KMS-11 (cell line): ENCODE results near the gene PLCH1.

Source experiments
- H2AFZ ChIP-seq: fragments of 200-600 bp; sonication (generic); 2 replicates; pipeline ENCODE4 v1.6.1; 2016; ENCODE audit warnings: antibody characterized with exemption, mixed run types, low read depth
- H3K27ac ChIP-seq: fragments of 200-600 bp; sonication (generic); 2 replicates; pipeline ENCODE4 v1.6.1; 2016; ENCODE audit warnings: mild to moderate bottlenecking, mixed run types
- H3K27me3 ChIP-seq: fragments of 200-600 bp; sonication (generic); 2 replicates; pipeline ENCODE4 v1.6.1; 2017; ENCODE audit warnings: mild to moderate bottlenecking, low read depth, mixed run types, moderate library complexity; ENCODE audit not compliant: insufficient read depth
- H3K36me3 ChIP-seq: fragments of 200-600 bp; sonication (generic); 2 replicates; pipeline ENCODE4 v1.6.1; 2017; ENCODE audit warnings: mild to moderate bottlenecking, mixed run types; ENCODE audit not compliant: insufficient read depth
- H3K4me1 ChIP-seq: fragments of 200-600 bp; sonication (generic); 2 replicates; pipeline ENCODE4 v1.6.1; 2016; ENCODE audit warnings: mild to moderate bottlenecking, low read depth, mixed run types; ENCODE audit not compliant: poor library complexity, severe bottlenecking
- H3K4me2 ChIP-seq: fragments of 200-600 bp; sonication (generic); 2 replicates; pipeline ENCODE4 v1.7.0; 2016; ENCODE audit warnings: mild to moderate bottlenecking, mixed run types
- H3K4me3 ChIP-seq: fragments of 200-600 bp; sonication (generic); IDR thresholded peaks from 2 replicates; pipeline ENCODE4 v1.6.1; 2017; ENCODE audit warnings: low read depth, low read length, mixed read lengths; ENCODE audit not compliant: insufficient read depth
- H3K79me2 ChIP-seq: fragments of 200-600 bp; sonication (generic); 2 replicates; pipeline ENCODE4 v1.6.1; 2016; ENCODE audit warnings: low read depth, mixed run types; ENCODE audit not compliant: insufficient read depth
- H3K9ac ChIP-seq: fragments of 200-600 bp; sonication (generic); 2 replicates; pipeline ENCODE4 v1.6.1; 2016; ENCODE audit warnings: mild to moderate bottlenecking, mixed run types
- H4K20me1 ChIP-seq: fragments of 200-600 bp; sonication (generic); 2 replicates; pipeline ENCODE4 v1.6.1; 2016; ENCODE audit warnings: mild to moderate bottlenecking, mixed run types; ENCODE audit not compliant: insufficient read depth
- TF ChIP-seq, protein P1 (sequence below): fragments of 200-600 bp; sonication (generic); conservative IDR thresholded peaks from 2 replicates; pipeline ENCODE4 v1.6.1; 2017; ENCODE audit warnings: low read depth, mild to moderate bottlenecking, antibody characterized with exemption, low read length, moderate library complexity, mixed read lengths

PLCH1 gene

DNA sequence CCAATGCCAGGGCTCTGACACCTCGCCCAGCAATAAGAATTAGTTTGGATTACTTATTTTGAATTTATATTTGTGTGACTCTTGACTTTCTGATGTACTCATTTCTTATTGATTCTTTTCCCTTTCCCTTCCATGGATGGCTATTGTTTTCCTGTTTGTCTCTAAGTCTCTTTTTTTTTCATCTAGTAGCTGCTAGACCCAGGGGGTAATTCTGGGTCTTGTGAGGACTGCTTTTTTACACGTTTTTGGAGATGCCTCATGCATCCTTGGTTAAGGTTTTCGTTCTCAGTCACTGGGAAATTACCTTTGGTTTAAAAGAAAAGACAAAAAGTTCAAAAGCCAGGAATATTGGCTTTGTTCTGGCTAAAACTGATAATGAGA, 381.2 kb downstream of the PLCH1 start:
- H3K4me3 ChIP-seq, result no peak overlapping the region

DNA sequence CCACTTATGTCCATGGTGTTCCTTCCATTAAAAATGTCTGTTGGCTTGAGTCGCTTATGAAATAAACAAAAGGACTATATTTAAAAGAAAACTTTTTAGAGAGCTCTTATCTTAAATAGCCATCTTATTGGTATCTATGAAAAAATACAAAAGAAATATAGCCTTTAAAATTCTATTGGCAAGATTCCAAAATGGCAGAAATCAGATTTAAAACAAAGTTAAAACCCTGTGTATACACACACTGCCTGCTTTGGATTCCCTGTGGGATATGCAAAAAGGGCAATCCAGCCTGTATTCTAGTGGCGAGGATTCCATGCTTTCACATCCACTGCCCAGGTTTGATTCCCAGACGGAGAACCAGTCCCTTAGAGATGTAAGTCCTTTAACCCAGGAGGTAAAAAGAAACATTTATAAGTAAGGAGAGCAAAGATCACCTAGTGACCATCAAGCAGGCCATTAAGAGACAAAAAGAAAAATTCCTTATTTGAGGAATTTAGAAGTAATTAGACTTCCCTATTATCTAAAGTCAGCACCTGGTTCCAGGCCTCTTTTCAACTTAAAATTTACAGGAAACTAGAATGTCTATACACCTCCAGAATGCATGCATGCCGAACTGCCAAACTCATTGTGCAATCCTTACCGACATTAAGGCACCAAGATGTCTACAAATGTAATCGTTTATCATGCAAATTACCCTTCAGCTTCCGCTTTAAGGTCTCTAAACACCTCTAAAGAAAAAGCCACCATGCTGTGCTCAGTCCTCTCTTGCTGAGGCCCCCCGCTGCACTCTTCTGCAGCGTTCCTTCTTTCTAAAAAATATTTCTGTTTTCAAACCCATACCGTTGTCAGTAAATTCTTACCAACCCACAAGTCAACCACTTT, 381.8 kb downstream of the PLCH1 start:
- Histone ChIP-seq H3K4me2 (no peak overlapping the region), H3K4me3 (no peak overlapping the region), H3K27me3 (no peaks in the 10 kb centered on the region), H3K9ac (no peak overlapping the region), H4K20me1 (no peaks in the 10 kb centered on the region), H3K79me2 (no peaks in the 10 kb centered on the region), H2AFZ (no peak overlapping the region), H3K36me3 (no peaks in the 10 kb centered on the region), H3K4me1 (no peaks in the 10 kb centered on the region), H3K27ac (no peak overlapping the region)
- TF ChIP-seq, protein P1, sequence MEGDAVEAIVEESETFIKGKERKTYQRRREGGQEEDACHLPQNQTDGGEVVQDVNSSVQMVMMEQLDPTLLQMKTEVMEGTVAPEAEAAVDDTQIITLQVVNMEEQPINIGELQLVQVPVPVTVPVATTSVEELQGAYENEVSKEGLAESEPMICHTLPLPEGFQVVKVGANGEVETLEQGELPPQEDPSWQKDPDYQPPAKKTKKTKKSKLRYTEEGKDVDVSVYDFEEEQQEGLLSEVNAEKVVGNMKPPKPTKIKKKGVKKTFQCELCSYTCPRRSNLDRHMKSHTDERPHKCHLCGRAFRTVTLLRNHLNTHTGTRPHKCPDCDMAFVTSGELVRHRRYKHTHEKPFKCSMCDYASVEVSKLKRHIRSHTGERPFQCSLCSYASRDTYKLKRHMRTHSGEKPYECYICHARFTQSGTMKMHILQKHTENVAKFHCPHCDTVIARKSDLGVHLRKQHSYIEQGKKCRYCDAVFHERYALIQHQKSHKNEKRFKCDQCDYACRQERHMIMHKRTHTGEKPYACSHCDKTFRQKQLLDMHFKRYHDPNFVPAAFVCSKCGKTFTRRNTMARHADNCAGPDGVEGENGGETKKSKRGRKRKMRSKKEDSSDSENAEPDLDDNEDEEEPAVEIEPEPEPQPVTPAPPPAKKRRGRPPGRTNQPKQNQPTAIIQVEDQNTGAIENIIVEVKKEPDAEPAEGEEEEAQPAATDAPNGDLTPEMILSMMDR, result no peak

More for the DNA sequence above, 381.2 kb downstream of the PLCH1 start:
- Histone ChIP-seq H3K36me3 (no peaks in the 10 kb centered on the region), H4K20me1 (no peaks in the 10 kb centered on the region), H3K27me3 (no peaks in the 10 kb centered on the region), H3K9ac (no peak overlapping the region), H3K4me1 (no peaks in the 10 kb centered on the region), H3K4me2 (no peak overlapping the region), H3K27ac (no peak overlapping the region), H2AFZ (no peak overlapping the region), H3K79me2 (no peaks in the 10 kb centered on the region)
- TF ChIP-seq, protein P1, result no peak

DNA sequence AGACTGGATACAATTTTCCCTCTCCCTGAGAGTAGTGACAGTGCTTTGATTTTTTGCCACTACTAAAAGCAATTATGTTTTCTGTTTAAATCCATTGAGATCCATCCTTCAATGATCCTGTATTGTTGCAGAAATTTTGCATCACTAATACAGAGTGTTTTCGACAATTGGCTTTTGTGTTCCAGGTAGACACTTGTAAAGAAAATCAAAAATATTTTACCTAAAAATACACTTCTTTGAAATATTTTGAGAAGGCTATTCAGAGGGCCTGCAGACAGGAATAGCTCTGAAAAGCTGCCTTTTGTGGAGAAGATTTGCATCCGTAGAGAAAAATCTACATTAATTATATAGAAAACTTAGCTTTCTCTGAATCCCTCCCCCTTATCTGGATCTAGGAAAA, 384.6 kb downstream of the PLCH1 start:
- no peak overlapping the region for H3K27ac ChIP-seq
- no peaks in the 10 kb centered on the region for H3K36me3 ChIP-seq
- H3K79me2 ChIP-seq, result no peaks in the 10 kb centered on the region
- H4K20me1 ChIP-seq, result no peaks in the 10 kb centered on the region
- H3K27me3 ChIP-seq, result no peaks in the 10 kb centered on the region
- TF ChIP-seq, protein P1, result no peak
- H3K9ac ChIP-seq, result no peak overlapping the region
- H3K4me2 ChIP-seq, result no peak overlapping the region
- H3K4me1 ChIP-seq, result no peaks in the 10 kb centered on the region
- H2AFZ ChIP-seq, result no peak overlapping the region
- H3K4me3 ChIP-seq, result no peak overlapping the region

DNA sequence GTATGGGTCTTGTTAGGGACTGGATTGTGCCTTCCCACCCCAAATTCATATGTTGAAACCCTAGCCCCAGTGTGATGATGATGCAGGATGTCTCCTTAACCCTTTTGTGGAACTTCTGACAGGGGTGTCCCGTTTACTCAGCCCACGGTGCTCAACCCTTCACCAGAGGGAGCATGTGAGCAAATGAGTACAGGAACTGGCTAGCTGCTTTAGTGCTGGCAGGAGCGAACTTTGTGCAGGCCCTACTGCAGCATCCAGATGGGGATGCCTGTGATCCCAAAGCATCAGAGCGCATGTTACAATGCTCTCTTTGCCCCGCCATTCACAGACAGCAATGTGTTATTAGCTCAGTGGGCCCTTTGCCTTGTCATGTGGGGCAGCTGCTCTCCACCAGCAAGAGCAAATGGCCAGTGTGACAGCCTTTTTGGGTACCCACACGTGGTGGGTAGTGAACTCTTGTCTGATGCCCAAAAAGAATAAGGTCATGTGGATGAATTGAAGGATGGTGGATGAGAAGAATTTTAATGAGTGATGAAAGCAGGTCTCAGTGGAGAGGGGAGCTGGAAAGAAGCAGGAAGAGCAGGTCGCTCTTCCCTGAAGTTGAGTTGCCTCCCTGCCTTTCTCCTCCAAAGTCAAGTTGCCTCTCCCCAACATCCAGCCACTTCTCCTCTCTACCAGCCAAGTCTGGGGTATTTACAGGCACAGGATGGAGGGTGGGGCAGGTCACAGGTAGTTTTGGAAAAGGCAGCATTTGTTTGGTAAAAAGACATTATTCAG, 388.1 kb downstream of the PLCH1 start:
- Histone ChIP-seq H3K9ac (no peak overlapping the region), H3K4me3 (no peak overlapping the region), H3K27ac (no peak overlapping the region), H2AFZ (no peak overlapping the region), H3K4me2 (no peak overlapping the region), H3K4me1 (no peaks in the 10 kb centered on the region), H3K79me2 (no peaks in the 10 kb centered on the region), H3K27me3 (no peaks in the 10 kb centered on the region), H3K36me3 (no peaks in the 10 kb centered on the region), H4K20me1 (no peaks in the 10 kb centered on the region)
- TF ChIP-seq, protein P1, result no peak
